ENCODE measurements around the gene IPO5.

Gene IPO5

DNA sequence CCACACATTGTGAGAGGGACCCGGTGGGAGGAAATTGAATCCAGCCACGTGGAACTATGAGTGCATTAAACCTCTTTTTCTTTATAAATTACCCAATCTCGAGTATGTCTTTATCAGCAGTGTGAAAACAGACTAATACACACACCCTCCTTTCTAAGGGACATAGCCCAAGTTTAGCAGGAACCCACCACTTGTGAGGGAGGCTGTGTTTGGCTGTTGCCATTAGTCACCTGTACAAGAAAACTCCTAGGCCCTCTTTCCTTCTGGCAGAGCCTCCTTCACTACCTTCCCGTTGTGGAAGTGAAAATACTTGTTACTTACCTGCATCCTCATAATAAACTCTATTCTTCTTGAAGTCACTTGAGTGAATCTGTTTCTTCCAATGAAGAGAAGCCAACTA, 113.2 kb downstream of the IPO5 start:
- no peak for DNase-seq

- DNase-seq: peak; percentile 55
Measured at GRCh38 chr13:98068521-98068920, 115.0 kb downstream of the IPO5 start.

GRCh38 chr13:98069985-98070384, 116.5 kb downstream of the IPO5 start:
- DNase-seq: no peak

- no peak for DNase-seq
Measured at GRCh38 chr13:98071316-98071715, 117.8 kb downstream of the IPO5 start.

DNA sequence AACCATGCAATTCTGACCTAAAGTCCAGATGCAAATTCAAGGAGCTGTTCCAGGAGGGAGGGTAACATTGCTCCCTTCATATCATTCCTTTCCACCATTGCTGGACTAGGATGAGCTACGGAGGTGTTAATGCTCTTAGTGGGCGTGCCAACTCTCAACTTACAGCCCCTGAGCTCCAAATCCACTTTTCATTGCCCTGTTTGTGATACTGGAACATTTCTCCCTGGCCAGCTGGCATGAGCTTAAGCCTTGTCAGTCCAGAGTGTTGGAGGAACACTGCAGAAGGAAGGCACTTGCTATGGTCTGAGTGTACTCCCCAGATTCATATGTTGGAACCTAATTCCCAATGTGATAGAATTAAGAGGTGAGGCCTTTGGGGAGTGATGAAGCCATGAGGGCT, 119.0 kb downstream of the IPO5 start:
- no peak for DNase-seq
